Forelimb muscle (tissue), 1 donor: ENCODE measurements around the gene SLC38A9. TPM values are rescaled to one million over a fixed set of nuclear protein-coding genes. Genes with fewer than 3 reads are reported as not detected.
"Not testable (repeated sequence)": the region's sequence is repeated elsewhere in the genome, so short reads cannot be mapped to it uniquely, and the experiment has no call there.

Experiments used
- DNase-seq: peaks from one replicate; pipeline ENCODE4 v3.0.0-alpha.2; 2013; ENCODE audit warnings: low read depth
- polyA plus RNA-seq: library from polyadenylated mRNA; unstranded; fragments of 120-200 nt; gene quantifications from one replicate; pipeline ENCODE4 v1.2.1, GENCODE V29; 2013; ENCODE audit not compliant: insufficient read length

The SLC38A9 gene
- polyA plus RNA-seq, 1 donor = 11.0 TPM

DNA sequence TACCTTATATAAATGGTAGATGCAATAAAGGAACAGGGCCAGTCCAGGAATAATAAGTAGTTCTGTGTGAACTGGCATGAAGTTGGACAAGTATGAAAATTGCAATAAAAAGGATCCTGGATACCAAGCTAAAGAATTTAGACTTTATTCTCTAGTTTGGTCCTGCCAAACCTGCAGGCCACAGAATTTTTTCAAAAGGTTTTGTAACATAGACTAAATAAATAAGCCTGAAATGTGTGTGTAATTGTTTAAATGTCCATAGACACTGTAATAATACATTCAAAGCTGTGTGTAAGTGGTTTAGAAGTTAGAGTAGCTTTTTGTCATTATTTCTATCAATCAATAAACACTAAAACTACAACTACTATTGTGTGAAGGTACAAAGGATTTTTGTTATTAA, 101.6 kb downstream of the SLC38A9 start:
- DNase-seq = no peak

DNA sequence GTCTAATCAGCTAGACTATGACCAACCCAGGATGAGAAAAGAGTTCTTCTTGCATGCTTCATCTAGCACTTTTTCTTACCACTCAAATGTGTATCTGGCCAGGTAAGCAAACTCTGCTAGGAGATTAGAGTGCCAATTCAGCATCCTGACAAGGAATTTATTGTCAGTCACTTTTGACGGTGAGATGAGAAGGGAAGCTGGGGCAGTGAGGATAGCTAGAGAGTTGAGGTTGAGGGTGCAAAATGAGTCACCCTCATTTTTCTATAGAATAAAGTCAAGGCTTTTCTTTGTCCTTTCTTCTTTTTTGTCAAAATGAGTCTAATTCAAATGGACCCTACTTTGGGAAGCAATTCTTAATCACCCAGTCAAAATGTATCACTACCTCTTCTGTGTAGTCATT, 102.7 kb downstream of the SLC38A9 start:
- DNase-seq = no peak

DNA sequence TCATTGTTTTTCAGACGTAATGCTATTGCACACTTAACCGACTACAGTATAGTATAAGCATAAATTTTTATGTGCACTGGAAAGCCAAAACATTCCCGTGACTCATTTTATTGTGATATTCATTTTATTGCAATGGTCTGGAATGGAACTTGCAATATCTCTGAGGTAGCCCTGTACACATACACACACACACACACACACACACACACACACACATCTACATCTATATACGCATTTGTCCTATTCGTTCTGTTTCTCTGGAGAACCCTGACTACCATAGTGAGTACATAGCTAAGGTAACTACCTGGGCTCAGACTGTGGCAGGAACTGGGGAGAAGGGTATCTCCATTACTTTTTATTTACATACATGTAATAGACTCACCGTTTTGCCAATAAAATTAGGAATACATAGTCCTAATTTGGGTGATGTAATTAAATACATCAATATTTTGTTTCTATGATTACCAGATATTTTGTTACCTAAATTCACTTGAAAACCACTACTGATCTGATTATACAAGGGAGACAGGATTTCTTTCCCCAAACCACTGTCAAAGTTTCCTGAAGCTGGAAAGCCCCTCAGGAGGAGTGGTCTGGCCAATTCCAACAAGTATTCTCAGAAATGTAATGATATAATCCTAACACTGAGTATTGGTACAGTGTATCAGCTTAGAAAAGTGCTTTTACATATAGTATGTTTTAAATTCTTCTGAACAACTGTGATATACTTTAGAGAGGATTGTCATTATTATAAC, 103.4 kb downstream of the SLC38A9 start:
- no peak for DNase-seq

DNA sequence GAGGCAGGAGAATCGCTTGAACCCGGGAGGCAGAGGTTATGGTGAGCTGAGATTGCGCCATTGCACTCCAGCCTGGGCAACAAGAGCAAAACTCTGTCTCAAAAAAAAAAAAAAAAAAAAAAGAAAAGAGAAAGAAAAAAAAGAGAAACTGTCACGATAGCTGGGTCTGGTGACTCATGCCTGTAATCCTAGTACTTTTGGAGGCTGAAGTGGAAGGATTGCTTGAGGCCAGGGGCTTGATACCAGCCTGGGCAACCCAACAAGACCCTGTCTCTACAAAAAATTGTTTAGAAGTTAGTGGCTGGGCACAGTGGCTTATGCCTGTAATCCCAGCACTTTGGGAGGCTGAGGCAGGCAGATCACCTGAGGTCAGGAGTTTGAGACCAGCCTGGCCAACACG, 104.8 kb downstream of the SLC38A9 start:
- not testable (repeated sequence) for DNase-seq

DNA sequence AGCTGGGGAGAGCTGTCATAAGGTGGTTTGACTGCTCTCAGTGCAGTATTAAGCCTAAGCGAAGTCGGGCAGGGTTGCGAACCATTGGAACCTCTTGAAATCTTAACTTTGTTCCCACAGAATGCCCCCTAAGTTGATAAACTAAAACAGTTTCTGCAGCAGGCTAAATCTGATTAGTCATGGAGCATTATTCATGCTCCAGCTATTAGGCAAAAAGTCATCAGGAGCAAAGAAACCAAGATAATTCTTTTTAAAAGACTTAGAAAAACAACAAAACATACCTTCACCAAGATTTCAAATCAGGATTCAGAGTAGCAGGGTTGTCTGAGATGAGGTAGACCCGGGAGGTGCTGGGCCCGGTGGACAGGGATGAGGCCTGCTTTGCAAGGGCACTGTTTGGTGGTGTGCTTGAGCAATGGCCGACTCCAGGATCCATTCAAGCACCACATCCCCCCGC, 107.5 kb downstream of the SLC38A9 start:
- no peak for DNase-seq

DNA sequence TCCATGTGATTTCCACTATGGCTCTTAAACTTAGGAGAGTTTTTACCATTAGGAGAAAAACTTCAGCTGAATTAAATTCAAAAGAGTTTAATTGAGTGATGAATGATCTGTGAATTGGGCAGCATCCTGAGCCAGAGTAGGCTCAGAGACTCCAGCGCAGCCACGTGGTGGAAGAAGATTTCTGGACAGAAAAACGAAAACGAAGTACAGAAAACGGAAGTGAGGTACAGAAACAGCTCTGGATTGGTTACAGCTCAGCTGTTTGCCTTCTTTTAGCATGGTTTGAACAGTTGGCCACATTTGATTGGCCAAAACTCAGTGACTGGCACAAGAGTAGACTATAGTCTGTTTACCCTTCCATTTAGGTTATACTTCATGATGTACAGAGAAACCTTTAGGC, 108.2 kb downstream of the SLC38A9 start:
- no peak for DNase-seq

DNA sequence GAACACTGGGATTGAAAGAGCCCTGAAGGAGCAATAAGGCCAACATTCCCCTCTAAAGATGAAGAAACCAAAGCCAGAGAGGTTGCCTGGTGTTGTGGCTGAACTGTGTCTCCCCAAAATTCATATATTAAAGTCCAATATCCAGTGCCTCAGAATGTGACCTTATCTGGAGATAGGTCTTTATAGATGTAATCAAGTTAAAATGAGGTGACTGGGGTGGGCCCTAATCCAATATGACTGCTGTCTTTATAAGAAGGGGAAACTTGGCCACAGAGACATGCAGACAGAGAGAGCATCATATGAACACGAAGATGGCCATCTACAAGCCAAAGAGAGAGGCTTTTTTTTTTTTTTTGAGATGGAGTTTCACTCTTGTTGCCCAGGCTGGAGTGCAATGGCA, 110.5 kb downstream of the SLC38A9 start:
- DNase-seq = no peak

DNA sequence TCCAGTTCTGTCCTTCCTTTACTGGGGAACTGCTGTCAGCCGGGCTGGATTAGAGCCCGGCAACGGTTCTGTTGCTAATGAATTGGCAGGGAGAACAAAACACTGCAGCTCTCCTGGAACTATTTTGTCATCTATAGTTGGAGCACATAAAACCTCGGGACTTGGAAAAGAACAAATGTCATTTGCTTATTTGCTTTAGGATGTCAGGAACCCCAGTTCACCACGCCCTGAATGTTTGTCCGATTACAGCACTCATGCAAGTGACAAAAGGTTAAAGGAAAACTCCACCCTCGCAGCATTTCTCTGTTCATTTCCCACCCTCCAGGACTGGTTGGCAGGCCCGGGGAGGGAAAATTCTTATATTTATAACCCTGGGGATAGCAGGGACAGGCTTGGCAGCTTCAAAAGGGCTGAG, 110.9 kb downstream of the SLC38A9 start:
- DNase-seq = peak; percentile 90

DNA sequence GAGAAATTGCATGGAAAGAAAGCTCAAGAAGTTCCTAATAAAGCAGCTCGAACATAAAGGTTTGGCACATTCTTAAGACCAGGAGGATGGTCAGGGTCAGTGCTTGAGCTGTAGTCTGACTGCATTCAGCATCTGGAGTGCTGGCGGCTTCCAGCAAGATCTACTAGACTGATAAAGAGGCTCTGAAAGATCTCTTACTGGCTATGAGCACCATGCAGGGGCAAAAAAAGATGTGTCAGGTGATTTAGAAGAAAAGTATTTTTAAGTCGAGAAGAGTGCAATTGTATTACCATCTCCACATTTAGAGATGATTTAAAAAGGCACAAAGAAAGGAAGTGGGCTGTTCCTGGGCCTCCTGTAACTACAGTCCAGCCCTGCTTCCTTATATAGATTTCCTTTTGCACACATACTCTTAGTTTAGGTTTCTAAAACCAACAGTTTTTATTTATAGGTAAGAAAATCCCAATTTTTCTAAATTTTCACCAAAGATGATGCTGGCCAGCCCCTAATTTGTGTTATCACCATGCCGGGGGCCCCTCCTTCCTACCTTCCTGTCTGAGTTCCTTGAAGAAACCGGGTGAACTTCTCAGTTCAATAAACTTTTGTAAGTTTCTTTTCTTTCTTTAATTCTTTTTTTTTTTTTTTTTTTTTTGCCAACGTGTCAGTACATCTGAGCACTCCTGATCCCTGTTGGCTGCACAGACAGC, 111.5 kb downstream of the SLC38A9 start:
- no peak for DNase-seq

DNA sequence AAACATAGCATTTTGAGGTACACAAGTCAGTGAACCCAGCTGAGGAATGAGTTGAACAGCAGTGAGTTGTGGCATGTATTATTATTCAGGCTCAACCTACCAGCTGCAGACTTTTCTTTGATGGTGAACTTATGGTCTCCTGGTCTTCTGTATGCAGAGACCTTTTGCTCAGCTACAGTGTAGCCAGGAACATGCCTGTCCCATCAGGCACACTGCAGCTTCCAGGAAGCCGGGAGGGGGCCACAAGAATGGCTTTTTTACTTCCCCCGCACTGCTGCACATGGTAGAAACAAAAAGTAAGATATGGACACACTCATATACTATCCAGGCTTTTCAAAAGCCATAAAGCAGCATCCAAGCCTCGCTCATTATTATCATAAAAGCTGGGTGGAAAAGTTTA, 112.0 kb downstream of the SLC38A9 start:
- DNase-seq = no peak

DNA sequence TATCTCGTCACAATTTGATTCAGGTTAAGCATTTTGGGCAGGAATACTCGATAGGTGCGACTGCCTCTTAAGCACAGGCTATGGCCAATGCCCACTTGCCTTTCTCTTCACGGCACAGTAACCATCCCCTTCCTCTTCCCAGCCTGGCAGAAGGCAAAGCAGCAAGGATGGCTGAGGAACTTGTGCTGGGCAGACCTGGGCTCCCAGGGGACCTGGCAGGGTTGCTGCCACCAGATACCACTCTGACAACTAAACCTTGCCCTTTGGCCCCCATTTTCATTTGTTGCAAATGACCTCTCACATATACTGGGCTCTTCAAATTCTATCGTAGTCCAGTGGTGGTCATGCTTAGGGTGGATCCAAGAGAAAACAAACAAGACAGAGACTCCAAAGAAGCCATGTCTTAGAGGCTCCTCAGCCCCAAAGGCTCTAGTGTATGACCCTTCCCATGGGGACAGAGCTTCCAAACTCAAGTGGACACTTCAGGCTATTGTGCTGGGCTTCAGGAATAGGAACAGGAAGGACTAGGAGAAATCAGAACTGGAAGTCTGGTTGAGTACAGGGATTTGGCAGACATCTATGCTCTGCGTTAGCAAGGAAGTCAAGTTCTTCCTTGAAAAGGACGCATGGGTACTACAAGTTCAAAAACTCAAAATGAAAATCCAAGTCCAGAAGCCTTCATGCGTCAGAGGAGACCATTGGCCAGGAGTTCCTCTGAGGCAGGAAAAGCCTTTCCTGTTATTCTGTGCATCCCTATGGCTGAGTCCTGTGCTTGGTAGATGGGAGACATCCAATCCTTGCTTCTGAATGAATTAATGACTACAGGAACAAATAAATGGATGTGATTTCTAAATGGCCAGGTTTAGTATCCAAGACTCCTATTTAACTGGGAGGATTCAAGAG, 112.7 kb downstream of the SLC38A9 start:
- no peak for DNase-seq

DNA sequence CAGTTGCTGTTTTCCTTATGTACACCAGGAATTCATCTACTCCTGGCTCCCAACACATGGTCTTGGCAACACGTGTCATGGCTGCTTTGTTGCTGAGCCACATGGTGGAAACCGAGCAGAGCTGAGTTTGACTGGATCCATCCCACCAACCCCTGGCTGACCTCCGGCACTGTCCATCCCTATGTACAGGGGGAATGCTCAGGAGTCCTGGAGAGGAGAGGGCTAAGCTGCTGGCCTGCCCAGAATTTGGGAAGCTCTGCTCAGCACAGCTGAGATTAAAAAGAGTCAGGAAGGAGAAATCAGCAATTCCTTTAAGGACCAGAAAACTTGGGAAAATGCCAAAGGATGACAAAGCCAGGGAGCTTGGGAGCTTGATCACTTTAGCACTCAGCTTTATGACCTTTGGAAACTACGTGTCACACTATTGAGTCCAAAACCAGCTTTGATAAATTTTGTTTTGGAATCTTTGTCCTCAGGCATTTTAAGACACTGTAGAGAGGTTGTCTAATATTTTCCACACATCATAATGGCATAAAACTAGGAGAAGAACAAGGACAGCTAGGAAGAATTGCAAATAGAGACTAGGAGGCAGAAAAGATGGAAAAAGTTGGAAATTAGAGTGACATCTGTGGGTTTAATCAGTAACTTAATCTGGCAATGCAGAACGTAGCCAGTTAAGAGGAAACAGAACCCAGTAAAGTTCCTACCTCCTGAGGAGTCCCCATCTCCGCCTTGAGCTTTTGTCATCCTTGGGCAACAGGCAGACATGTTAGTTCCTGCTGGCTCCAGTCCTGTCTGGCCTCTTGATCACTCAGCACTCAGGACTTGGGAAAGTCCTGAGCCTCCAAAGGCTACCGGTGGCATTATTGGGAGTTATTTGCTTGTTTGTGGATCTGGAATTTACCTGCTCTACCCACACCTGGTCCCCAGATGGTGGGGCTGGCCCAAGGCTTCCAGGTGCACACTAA, 114.8 kb downstream of the SLC38A9 start:
- peak; percentile 99 for DNase-seq

DNA sequence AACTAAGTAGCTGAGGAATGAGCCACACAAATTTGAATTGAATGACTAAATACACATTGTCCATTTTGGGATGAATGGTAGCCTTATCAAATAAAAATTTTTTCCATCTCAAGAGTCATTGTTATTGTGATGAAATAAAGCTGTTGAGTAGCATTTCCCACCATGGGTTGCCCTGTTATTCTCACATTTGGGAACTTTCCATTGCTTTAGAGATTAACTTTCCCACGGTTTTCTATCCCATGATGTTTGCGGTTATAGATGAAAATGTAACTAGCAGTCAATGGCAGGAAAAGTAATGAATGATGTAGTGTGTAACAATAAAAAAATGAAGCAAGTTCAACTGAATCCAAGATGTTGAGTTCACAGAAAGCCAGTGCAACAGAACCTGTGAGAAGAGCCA, 117.5 kb downstream of the SLC38A9 start:
- DNase-seq = no peak

DNA sequence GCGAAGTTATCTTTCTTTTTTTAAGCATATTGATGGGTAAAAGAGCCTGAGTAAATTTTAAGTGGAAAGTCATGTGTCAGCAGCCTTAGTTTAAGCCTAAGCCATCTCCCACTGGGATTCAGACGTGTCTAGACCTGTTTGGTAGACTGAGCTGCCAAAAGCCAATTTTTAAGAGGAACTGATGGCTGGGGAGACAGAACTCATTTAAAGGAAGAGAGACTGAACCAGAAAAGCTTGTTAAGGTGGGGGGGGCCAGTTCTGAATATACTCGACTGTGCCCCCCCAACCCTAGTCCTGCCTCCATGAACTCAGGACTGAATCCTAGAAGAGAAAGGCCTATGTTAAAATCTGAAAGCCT, 119.0 kb downstream of the SLC38A9 start:
- DNase-seq = no peak

DNA sequence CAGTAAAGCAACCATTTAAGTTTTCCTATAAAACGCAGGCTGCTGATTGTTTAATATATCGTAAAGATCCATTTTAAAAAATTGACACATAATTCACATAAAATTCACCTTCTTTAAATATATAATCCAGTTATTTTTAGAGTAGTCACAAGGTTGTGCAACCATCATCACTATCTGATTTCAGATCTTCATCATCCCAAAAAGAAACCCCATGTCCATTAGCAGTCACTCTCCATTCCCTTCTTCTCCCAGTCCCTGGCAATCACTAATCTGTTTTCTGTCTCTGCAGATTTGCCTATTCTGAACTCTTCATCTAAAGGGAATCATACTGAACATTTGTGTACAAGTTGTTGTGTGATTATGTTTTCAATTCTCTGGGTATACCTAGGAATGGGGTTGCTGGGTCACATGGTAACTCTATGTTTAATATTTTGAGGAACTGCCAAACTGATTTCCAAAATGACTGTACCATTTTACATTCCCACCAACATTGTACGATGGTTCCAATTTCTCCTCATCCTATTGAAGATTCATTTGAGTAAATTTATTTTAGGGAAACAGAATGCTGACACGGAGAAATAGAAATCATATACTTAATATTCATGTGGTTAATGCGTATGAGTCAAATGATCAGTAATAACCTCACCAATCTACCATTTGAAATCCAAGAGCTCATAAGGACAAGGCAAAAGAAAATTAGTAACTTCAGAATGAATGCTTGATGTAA, 119.6 kb downstream of the SLC38A9 start:
- no peak for DNase-seq

DNA sequence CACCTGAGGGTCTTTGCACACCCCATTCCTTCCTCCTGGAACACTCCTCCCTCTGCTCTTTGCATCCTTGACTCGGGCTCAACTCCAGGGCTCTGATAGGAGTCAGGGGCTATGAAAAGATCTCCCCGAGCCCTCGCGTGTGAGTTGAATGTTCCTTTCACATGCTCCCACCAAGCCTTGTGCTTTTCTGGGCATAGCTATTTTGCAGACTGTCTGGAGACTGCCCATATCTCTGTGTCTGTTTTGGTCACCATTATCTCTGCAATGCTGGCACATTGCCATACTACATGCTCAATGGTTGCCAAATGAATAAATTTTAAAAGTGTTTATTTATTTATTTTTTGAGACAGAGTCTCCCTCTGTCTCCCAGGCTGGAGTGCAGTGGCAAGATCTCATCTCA, 120.4 kb downstream of the SLC38A9 start:
- DNase-seq = no peak

DNA sequence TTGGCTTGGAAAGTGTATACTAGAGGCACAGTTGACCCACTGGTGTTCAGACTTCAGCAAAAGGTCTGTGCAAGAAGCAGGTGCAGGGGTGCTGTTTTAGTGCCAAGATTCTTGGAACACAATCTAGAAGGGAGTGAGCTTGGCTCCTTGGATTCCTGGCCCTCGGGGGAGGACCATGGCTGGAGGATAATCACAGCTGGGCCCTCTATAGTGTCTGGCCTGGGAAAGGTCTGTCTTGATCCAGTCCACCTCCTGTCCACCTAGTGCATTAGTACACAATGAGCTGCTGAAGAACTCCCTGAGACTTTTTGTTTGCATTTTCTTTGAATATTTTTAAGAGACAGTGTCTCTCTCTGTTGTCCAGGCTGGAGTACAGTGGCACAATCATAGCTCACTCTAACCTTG, 126.9 kb downstream of the SLC38A9 start:
- no peak for DNase-seq

DNA sequence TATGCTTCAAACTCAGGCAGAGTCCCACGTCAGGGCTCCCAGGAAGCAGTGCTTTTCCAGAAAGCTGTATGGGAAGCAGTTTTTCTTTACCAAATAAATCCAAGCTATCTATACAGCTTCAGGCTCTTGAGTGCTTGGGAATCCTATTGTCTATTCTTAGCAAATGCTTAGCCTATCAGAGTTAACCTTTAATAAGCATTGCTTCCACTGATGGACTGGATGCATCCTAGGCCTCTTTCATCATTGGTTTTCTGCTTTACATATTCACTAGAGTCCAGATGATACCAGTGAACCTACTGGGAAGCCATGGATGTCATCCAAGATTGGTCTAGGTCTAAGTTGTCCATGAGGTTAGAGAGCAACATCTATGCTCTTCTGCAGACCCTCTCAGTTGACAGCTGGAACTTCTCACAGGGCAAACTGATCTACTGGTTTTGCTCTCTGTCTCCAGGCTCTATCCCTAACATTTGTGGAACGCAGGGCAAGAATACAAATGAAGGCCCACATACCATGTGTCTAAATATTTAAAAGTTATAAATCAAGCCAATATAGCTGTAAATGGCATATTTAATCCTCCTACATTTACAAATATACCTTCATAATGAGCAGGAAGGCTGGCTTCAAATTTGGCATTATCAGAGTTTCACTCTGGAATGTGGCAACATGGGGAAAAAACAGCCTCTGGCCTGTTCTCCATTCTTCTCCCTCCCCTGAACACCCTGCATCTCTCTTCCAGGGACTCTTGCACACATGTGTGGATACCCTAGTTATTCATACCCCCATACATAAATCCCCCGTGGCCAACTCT, 127.5 kb downstream of the SLC38A9 start:
- no peak for DNase-seq

DNA sequence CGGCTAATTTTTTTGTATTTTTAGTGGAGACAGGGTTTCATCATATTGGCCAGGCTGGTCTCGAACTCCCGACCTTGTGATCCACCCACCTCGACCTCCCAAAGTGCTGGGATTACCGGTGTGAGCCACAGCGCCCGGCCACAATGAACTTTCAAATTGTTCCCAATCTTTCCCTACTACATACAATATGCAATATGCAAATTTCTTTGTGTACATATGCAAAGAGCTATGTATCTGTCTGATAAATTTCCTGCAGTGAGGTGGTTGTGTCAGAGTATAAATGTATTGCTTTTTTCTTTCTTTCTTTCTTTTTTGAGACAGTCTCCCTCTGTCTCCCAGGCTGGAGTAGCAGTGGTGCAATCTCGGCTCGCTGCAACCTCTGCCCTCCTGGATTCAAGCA, 128.5 kb downstream of the SLC38A9 start:
- DNase-seq = no peak

DNA sequence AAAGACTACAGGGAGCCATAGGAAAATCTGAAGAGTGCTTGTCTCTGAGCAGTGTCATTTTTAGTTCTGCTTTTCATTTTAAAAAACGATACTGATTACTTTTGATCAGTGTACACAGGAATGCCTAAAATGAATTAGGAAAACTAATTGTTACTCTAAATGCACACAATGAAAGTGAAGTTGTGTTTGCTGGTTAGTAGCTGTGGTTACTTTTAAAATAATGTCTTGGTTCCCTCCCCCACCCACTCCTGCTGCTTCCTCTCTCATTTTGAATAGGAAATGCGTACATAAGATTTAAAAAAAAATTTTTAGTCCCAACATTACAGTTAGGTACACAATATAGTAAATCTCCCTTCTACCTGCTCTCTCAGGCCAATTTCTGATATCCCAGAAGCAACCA, 129.9 kb downstream of the SLC38A9 start:
- no peak for DNase-seq
